DND-41 (cell line): Measurements from ENCODE around the gene GRIK4.

ENCODE experiments used
- ATAC-seq: fragments of 200-7000 bp; cut with Tn5 transposase; 3 replicates; pipeline ENCODE4 v1.9.1; 2021; ENCODE audit warnings: low read depth; ENCODE audit not compliant: insufficient read depth
- DNase-seq: peaks from one replicate; pipeline ENCODE4 v3.0.0-alpha.2; 2020
- H2AFZ ChIP-seq: 2 replicates; pipeline ENCODE4 v1.6.0; 2012; ENCODE audit warnings: low read depth, low read length
- H3K27ac ChIP-seq: 2 replicates; pipeline ENCODE4 v1.5.1; 2012; ENCODE audit warnings: low read length, inconsistent platforms
- H3K27me3 ChIP-seq: fragments of 200-600 bp; sonication (generic); 2 replicates; pipeline ENCODE4 v1.6.0; 2012; ENCODE audit warnings: low read length, mild to moderate bottlenecking, inconsistent platforms; ENCODE audit not compliant: insufficient read depth, poor library complexity
- H3K36me3 ChIP-seq: 2 replicates; pipeline ENCODE4 v1.5.1; 2012; ENCODE audit warnings: low read length, inconsistent platforms; ENCODE audit not compliant: insufficient read depth
- H3K4me1 ChIP-seq: 2 replicates; pipeline ENCODE4 v1.5.1; 2012; ENCODE audit warnings: mild to moderate bottlenecking, low read length; ENCODE audit not compliant: insufficient read depth
- H3K4me2 ChIP-seq: 2 replicates; pipeline ENCODE4 v1.6.0; 2012; ENCODE audit warnings: mild to moderate bottlenecking, moderate library complexity, low read length, inconsistent platforms; ENCODE audit not compliant: insufficient read depth
- H3K4me3 ChIP-seq, 2 experiments: fragments of 200-600 bp in 1 of 2; shearing (Covaris generic) in 1 of 2; 2 replicates each; pipeline ENCODE4 v1.5.1; 2012 to 2016; ENCODE audit warnings: inconsistent platforms in 2 of 2, low read length in 2 of 2, mild to moderate bottlenecking in 2 of 2, low read depth in 1 of 2, moderate library complexity in 1 of 2
- H3K79me2 ChIP-seq: 2 replicates; pipeline ENCODE4 v1.6.0; 2012; ENCODE audit warnings: low read length, inconsistent platforms; ENCODE audit not compliant: insufficient read depth
- H3K9ac ChIP-seq: 2 replicates; pipeline ENCODE4 v1.6.0; 2012; ENCODE audit warnings: low read depth, mild to moderate bottlenecking, inconsistent platforms, low read length, moderate library complexity
- H3K9me3 ChIP-seq: 2 replicates; pipeline ENCODE4 v1.5.1; 2012; ENCODE audit warnings: low read length, moderate library complexity, mild to moderate bottlenecking, inconsistent platforms; ENCODE audit not compliant: insufficient read depth, severe bottlenecking
- H4K20me1 ChIP-seq: 2 replicates; pipeline ENCODE4 v1.6.0; 2012; ENCODE audit warnings: low read length; ENCODE audit not compliant: insufficient read depth
- EZH2 ChIP-seq: IDR thresholded peaks from 3 replicates; pipeline ENCODE4 v1.6.1; 2012; ENCODE audit warnings: borderline replicate concordance, low read depth, mild to moderate bottlenecking, moderate library complexity, low read length, inconsistent platforms; ENCODE audit not compliant: severe bottlenecking
- TF ChIP-seq, protein P1 (sequence below): IDR thresholded peaks from 2 replicates; pipeline ENCODE4 v1.5.1; 2012; ENCODE audit warnings: borderline replicate concordance, low read length, moderate library complexity, mild to moderate bottlenecking; ENCODE audit not compliant: poor library complexity, severe bottlenecking; ENCODE audit errors: extremely low read depth

The GRIK4 gene

DNA sequence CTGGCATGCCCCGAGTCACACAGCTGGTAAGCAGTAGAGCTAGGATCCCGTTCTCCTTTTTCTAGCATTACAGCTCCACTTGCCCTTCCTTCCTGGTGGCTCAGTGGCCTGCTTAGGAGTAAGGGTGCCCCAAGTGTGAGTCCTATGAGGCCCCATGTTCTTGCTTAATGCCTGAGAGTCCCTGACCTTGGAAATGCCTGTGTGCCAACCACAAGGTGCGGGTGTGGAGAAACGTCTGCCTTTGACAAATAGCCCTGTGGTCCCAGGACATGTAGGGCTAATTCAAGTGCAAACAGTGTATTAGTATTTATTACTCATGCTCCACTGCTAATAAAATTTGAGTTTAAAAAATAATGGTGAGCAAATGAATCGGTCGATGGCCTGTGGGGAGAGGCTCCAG lies 18.4 kb downstream of the GRIK4 start:
- Histone ChIP-seq H4K20me1 (0 out of 2 replicates have a peak, but pooled peaks cover 7% of the 10 kb centered on the region), H3K4me1 (no peaks in the 10 kb centered on the region), H3K79me2 (no peaks in the 10 kb centered on the region), H3K27me3 (peaks cover 14% of the 10 kb centered on the region), H3K27ac (no peak overlapping the region), H3K4me3 (no peak overlapping the region), H3K36me3 (no peaks in the 10 kb centered on the region), H2AFZ (no peak overlapping the region), H3K9me3 (no peaks in the 10 kb centered on the region), H3K9ac (no peak overlapping the region), H3K4me2 (no peak overlapping the region)
- DNase-seq, result no peak
- ATAC-seq, result no peak
- no peak for TF ChIP-seq EZH2
- TF ChIP-seq, protein P1, sequence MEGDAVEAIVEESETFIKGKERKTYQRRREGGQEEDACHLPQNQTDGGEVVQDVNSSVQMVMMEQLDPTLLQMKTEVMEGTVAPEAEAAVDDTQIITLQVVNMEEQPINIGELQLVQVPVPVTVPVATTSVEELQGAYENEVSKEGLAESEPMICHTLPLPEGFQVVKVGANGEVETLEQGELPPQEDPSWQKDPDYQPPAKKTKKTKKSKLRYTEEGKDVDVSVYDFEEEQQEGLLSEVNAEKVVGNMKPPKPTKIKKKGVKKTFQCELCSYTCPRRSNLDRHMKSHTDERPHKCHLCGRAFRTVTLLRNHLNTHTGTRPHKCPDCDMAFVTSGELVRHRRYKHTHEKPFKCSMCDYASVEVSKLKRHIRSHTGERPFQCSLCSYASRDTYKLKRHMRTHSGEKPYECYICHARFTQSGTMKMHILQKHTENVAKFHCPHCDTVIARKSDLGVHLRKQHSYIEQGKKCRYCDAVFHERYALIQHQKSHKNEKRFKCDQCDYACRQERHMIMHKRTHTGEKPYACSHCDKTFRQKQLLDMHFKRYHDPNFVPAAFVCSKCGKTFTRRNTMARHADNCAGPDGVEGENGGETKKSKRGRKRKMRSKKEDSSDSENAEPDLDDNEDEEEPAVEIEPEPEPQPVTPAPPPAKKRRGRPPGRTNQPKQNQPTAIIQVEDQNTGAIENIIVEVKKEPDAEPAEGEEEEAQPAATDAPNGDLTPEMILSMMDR, result no peak

- no peaks in the 10 kb centered on the region for H3K36me3 ChIP-seq
- H3K9ac ChIP-seq, result no peak overlapping the region
- DNase-seq (no peak), ATAC-seq (no peak)
- H3K27ac ChIP-seq, result no peak overlapping the region
- no peak for TF ChIP-seq EZH2
- TF ChIP-seq, protein P1, result no peak
- H3K27me3 ChIP-seq, result peaks cover 5% of the 10 kb centered on the region
- H3K4me3 ChIP-seq, result no peak overlapping the region
- 0 out of 2 replicates have a peak, but pooled peaks cover 2% of the 10 kb centered on the region for H4K20me1 ChIP-seq
- H3K9me3 ChIP-seq, result no peaks in the 10 kb centered on the region
- H2AFZ ChIP-seq, result no peak overlapping the region
- no peaks in the 10 kb centered on the region for H3K4me1 ChIP-seq
- no peaks in the 10 kb centered on the region for H3K79me2 ChIP-seq
- no peak overlapping the region for H3K4me2 ChIP-seq
These were observed 20.7 kb downstream of the GRIK4 start for GRCh38 chr11:120532082-120532831.

DNA sequence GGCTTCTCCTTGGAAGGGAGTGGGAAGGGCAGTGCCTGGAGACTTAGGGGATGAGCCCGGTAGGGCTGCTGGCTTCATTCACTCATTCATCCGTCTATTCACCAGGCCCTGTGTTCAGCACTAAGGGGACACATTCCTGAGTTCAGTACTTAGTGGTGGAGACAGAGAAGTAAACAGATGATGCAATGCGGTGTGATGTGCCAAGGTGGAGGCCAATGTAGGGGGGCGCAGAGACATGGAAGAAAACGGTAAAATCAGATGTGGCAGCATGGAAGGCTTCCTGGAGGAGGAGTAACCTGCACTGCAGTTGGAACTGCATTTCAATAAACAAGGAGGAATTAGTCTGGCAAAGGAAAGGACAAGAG lies 21.3 kb downstream of the GRIK4 start:
- peaks cover 5% of the 10 kb centered on the region for H3K27me3 ChIP-seq
- H3K4me3 ChIP-seq, result no peak overlapping the region
- H3K4me1 ChIP-seq, result no peaks in the 10 kb centered on the region
- TF ChIP-seq, protein P1, result no peak
- no peak for TF ChIP-seq EZH2
- H2AFZ ChIP-seq, result no peak overlapping the region
- H3K79me2 ChIP-seq, result no peaks in the 10 kb centered on the region
- ATAC-seq (no peak), DNase-seq (no peak)
- no peak overlapping the region for H3K27ac ChIP-seq
- H3K9ac ChIP-seq, result no peak overlapping the region
- H4K20me1 ChIP-seq, result 0 out of 2 replicates have a peak, but pooled peaks cover 2% of the 10 kb centered on the region
- H3K36me3 ChIP-seq, result no peaks in the 10 kb centered on the region
- no peak overlapping the region for H3K4me2 ChIP-seq
- H3K9me3 ChIP-seq, result no peaks in the 10 kb centered on the region
